Measurements from ENCODE around the gene IRAK1BP1. TPM values are rescaled to one million over a fixed set of nuclear protein-coding genes. Genes with fewer than 3 reads are reported as not detected.
"Not testable (repeated sequence)": the region's sequence is repeated elsewhere in the genome, so short reads cannot be mapped to it uniquely, and the experiment has no call there.

Gene IRAK1BP1
- total RNA-seq, 2 donors from 2014 or later = 1.6 to 2.2 TPM

DNA sequence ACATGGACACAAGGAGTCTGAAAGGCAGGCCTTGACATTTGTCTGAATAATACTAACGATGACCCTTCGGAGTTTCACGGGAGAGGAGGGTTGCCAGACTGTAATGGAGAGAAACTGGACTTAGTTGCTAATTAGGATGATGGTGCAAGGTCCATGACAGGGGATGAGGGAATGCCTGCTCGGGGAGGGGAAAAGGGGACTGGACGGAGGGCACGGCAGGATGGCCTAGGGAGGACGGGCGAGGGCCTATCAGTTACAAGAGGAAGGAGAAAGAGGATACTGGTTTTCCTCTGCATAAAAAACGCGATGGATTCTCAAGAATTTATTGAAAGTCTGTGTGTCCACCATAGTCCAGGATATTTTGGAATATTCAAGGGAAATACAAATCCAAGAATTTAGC is 42.7 kb downstream of the IRAK1BP1 start:
- TF ChIP-seq, protein P1, sequence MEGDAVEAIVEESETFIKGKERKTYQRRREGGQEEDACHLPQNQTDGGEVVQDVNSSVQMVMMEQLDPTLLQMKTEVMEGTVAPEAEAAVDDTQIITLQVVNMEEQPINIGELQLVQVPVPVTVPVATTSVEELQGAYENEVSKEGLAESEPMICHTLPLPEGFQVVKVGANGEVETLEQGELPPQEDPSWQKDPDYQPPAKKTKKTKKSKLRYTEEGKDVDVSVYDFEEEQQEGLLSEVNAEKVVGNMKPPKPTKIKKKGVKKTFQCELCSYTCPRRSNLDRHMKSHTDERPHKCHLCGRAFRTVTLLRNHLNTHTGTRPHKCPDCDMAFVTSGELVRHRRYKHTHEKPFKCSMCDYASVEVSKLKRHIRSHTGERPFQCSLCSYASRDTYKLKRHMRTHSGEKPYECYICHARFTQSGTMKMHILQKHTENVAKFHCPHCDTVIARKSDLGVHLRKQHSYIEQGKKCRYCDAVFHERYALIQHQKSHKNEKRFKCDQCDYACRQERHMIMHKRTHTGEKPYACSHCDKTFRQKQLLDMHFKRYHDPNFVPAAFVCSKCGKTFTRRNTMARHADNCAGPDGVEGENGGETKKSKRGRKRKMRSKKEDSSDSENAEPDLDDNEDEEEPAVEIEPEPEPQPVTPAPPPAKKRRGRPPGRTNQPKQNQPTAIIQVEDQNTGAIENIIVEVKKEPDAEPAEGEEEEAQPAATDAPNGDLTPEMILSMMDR (IDR thresholded peaks at IDR 0.05) = no peak
- H3K4me3 ChIP-seq = peak overlapping the region; percentile 69
- DNase-seq (ENCODE audit: low spot score) (no peak), ATAC-seq (ENCODE audit: insufficient number of reproducible peaks, low FRiP score, low read depth) (no peak)
- H3K9me3 ChIP-seq = no peaks in the 10 kb centered on the region
- H3K27me3 ChIP-seq (replicated peaks; ENCODE audit: insufficient read depth) = no peaks in the 10 kb centered on the region
- no peak overlapping the region for H3K27ac ChIP-seq
- H3K4me1 ChIP-seq (ENCODE audit: control insufficient read depth in 1 of 2, low read depth in 2 of 2) = no peaks in the 10 kb centered on the region
- H3K36me3 ChIP-seq = no peaks in the 10 kb centered on the region

DNA sequence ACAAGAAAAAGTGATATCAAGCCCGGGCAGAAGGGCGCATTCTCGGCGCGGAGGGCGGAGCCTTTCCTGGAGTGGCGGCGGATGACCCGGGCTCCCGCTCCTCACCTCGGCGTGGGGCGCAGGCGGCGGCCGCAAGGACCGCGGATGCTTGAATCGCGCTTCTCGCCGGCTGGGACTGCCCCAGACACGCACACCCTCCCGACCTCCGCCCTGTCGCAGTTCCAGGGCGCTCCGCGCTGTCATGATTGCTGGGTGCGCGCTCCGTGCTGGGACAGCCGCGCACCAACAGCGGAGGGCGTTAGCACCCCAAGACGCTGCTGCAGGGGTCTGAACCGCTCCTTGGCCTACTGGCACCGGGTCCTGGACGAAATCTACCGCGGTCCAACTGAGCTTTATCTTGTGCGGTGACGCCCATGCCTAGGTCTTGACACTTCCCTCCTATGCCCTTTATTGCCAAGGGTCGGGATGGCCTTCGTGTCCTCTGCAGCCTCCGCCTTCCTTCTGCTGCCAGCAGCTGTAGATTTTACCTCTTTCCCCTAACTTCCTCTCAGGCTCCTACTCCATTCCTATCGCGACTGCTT is 43.3 kb downstream of the IRAK1BP1 start:
- no peak for DNase-seq (ENCODE audit: low spot score)
- TF ChIP-seq, protein P1 (IDR thresholded peaks at IDR 0.05) = no peak
- peak overlapping the region; percentile 69 for H3K4me3 ChIP-seq
- H3K27ac ChIP-seq = no peak overlapping the region
- H3K36me3 ChIP-seq = no peaks in the 10 kb centered on the region
- ATAC-seq (ENCODE audit: insufficient number of reproducible peaks, low FRiP score, low read depth) = no peak
- no peaks in the 10 kb centered on the region for H3K4me1 ChIP-seq (ENCODE audit: control insufficient read depth in 1 of 2, low read depth in 2 of 2)
- no peaks in the 10 kb centered on the region for H3K9me3 ChIP-seq
- H3K27me3 ChIP-seq (replicated peaks; ENCODE audit: insufficient read depth) = no peaks in the 10 kb centered on the region

DNA sequence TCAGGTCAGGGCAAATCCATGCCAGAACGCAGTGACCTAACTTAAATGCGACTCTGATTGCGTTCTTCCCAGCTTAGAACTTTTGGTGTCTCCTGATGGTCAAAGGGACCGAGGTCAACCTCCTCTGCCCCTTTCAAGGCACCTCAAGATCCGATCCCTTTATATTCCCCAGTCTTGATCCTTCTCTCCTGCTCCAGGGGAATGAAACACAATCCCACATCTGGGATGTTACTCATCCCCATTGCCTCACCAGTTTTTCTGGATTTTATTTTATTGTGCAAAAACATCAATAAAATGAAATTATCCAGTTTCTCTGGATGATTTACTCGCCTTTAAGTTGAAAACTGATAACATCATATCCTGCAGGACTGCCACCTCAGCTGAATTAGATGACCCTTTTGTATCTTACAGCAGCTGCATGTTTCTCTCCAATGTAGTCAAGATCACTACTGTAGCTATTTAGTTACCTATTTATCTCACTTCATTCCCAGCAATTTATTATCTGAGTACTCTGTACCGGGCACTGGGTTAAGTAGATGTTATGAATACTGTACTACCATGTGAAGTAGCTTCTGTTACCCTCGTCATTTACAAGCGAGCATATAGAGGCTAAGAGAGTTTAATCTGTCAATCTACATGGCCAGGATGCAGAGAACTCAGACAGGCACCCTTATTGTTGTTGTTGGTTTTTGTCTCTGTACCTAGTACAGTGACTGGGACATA is 44.0 kb downstream of the IRAK1BP1 start:
- no peak overlapping the region for H3K27ac ChIP-seq
- no peaks in the 10 kb centered on the region for H3K4me1 ChIP-seq (ENCODE audit: control insufficient read depth in 1 of 2, low read depth in 2 of 2)
- H3K4me3 ChIP-seq = peak overlapping the region; percentile 69
- H3K36me3 ChIP-seq = no peaks in the 10 kb centered on the region
- no peak for DNase-seq (ENCODE audit: low spot score)
- ATAC-seq (ENCODE audit: insufficient number of reproducible peaks, low FRiP score, low read depth) = no peak
- no peaks in the 10 kb centered on the region for H3K9me3 ChIP-seq
- H3K27me3 ChIP-seq (replicated peaks; ENCODE audit: insufficient read depth) = no peaks in the 10 kb centered on the region
- TF ChIP-seq, protein P1 (IDR thresholded peaks at IDR 0.05) = no peak

DNA sequence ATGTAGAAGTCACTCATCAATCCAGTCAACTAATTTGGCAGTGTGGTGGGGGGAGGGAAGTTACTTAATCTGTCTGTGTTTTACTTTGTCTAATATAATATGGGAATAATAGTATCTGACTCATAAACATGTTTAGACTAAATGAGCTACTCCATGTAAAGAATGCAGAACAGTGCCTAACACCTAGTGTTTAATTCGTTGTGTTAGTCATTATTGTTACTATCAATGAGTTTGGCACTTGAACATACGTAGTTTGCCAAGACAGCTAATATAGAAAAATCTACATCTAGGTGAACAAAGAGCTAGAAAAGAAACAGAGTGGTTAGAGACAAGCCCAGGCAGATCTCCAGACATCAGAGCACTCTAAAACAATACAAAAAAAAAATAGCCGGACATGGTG is 49.1 kb downstream of the IRAK1BP1 start:
- Histone ChIP-seq H3K27ac (no peak overlapping the region), H3K27me3 (replicated peaks; ENCODE audit: insufficient read depth) (no peaks in the 10 kb centered on the region), H3K9me3 (peaks cover 28% of the 10 kb centered on the region), H3K4me1 (ENCODE audit: control insufficient read depth in 1 of 2, low read depth in 2 of 2) (no peaks in the 10 kb centered on the region), H3K36me3 (no peaks in the 10 kb centered on the region), H3K4me3 (no peak overlapping the region)
- DNase-seq (ENCODE audit: low spot score) (no peak), ATAC-seq (ENCODE audit: insufficient number of reproducible peaks, low FRiP score, low read depth) (no peak)
- TF ChIP-seq, protein P1 (IDR thresholded peaks at IDR 0.05) = no peak

DNA sequence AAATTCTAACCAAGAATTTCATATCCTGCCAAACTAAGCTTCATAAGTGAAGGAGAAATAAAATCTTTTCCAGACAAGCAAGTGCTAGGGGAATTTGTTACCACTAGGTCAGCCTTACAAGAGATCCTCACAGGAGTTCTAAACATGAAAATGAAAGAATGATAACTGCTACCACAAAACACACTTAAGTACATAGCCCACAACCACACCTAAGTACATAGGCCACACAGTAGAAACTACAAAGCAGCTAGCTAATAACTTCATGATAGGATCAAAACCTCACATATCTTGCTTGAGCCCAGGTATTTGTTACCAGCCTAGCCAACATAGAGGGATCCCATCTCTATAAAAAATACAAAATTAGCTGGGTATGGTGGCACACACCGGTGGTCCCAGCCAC is 50.4 kb downstream of the IRAK1BP1 start:
- ATAC-seq (ENCODE audit: insufficient number of reproducible peaks, low FRiP score, low read depth) (no peak), DNase-seq (ENCODE audit: low spot score) (no peak)
- no peaks in the 10 kb centered on the region for H3K36me3 ChIP-seq
- H3K9me3 ChIP-seq = peaks cover 37% of the 10 kb centered on the region
- no peaks in the 10 kb centered on the region for H3K27me3 ChIP-seq (replicated peaks; ENCODE audit: insufficient read depth)
- no peak overlapping the region for H3K4me3 ChIP-seq
- no peaks in the 10 kb centered on the region for H3K4me1 ChIP-seq (ENCODE audit: control insufficient read depth in 1 of 2, low read depth in 2 of 2)
- TF ChIP-seq, protein P1 (IDR thresholded peaks at IDR 0.05) = no peak
- H3K27ac ChIP-seq = no peak overlapping the region

DNA sequence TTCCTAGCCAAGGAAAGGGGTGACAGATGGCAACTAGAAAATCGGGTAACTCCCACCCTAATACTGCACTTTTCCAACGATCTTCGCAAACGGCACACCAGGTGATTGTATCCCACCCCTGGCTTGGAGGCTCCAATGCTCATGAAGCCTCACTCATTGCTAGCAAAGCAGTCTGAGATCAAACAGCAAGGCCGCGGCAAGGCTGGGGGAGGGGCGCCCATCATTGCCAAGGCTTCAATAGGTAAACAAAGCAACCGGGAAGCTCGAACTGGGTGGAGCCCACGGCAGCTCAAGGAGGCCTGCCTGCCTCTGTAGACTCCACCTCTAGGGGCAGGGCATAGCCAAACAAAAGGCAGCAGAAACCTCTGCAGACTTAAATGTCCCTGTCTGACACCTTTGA is 53.8 kb downstream of the IRAK1BP1 start:
- H3K4me1 ChIP-seq (ENCODE audit: control insufficient read depth in 1 of 2, low read depth in 2 of 2); H3K36me3 ChIP-seq; H3K27ac ChIP-seq; H3K27me3 ChIP-seq (replicated peaks; ENCODE audit: insufficient read depth); DNase-seq (ENCODE audit: low spot score); H3K4me3 ChIP-seq; ATAC-seq (ENCODE audit: insufficient number of reproducible peaks, low FRiP score, low read depth): not testable (repeated sequence)
- H3K9me3 ChIP-seq = peaks cover 37% of the 10 kb centered on the region
